IMR-90 (cell line): Measurements from ENCODE around the gene ST7. TPM values are rescaled to one million over a fixed set of nuclear protein-coding genes. Genes with fewer than 3 reads are reported as not detected.
A peak's percentile ranks its signal among the peaks of the same experiment; 100 is the strongest.

Experiments
- ATAC-seq: fragments of 200-7000 bp; cut with Tn5 transposase; 2 replicates; pipeline ENCODE4 v1.9.1; 2020; ENCODE audit warnings: low read depth, mild to moderate bottlenecking, moderate library complexity
- BruUV-seq: library from RNA; stranded (reverse); fragments of 400-500 nt; replicated peaks from 2 replicates; lab custom pipeline; 2021; lab: Mats Ljungman, UMichigan
- CTCF ChIA-PET: fragments of 300-600 bp; formaldehyde crosslinking; extraction: SDS; loops from one replicate; lab custom pipeline; 2021; ENCODE audit warnings: antibody characterized with exemption; lab: Yijun Ruan, JAX
- POLR2A ChIA-PET: fragments of 300-600 bp; sonication (Branson Sonifier 250); formaldehyde crosslinking; loops from one replicate; lab custom pipeline; 2022; ENCODE audit warnings: antibody characterized with exemption; ENCODE audit not compliant: unreplicated experiment; lab: Charles Lee
- DNase-seq: peaks from one replicate; pipeline ENCODE4 v3.0.0; 2013
- H2AFZ ChIP-seq: replicated peaks from 2 replicates; pipeline ENCODE3; 2013; ENCODE audit warnings: low read length, mild to moderate bottlenecking; ENCODE audit not compliant: poor library complexity
- H2AK5ac ChIP-seq: 2 replicates; pipeline ENCODE4 v1.6.1; 2013; ENCODE audit warnings: low read depth, low read length, inconsistent platforms
- H2AK9ac ChIP-seq: replicated peaks from 2 replicates; pipeline ENCODE3; 2013; ENCODE audit warnings: mild to moderate bottlenecking, low read depth, low read length, moderate library complexity; ENCODE audit not compliant: poor library complexity
- H2BK120ac ChIP-seq: 2 replicates; pipeline ENCODE4 v1.6.1; 2013; ENCODE audit warnings: low read depth, low read length, inconsistent platforms
- H2BK15ac ChIP-seq: 3 replicates; pipeline ENCODE4 v1.6.1; 2013; ENCODE audit warnings: low read depth, low read length, inconsistent platforms
- H2BK20ac ChIP-seq: 2 replicates; pipeline ENCODE4 v1.6.1; 2013; ENCODE audit warnings: low read depth, mild to moderate bottlenecking, inconsistent platforms, low read length, moderate library complexity
- H2BK5ac ChIP-seq: 2 replicates; pipeline ENCODE4 v1.6.1; 2013; ENCODE audit warnings: mild to moderate bottlenecking, low read depth, low read length, inconsistent platforms; ENCODE audit not compliant: poor library complexity, severe bottlenecking
- H3K14ac ChIP-seq: replicated peaks from 2 replicates; pipeline ENCODE4 v1.6.1; 2013; ENCODE audit warnings: low read depth, low read length, inconsistent platforms
- H3K18ac ChIP-seq: 2 replicates; pipeline ENCODE4 v1.6.1; 2013; ENCODE audit warnings: low read depth, low read length, control low read depth
- H3K23ac ChIP-seq: 2 replicates; pipeline ENCODE4 v1.6.1; 2013; ENCODE audit warnings: low read depth, low read length, inconsistent platforms
- H3K27ac ChIP-seq: 2 replicates; pipeline ENCODE4 v1.5.1; 2013; ENCODE audit warnings: mild to moderate bottlenecking, control low read depth, low read length; ENCODE audit not compliant: insufficient read depth
- H3K27me3 ChIP-seq: 2 replicates; pipeline ENCODE4 v1.6.1; 2013; ENCODE audit warnings: low read length; ENCODE audit not compliant: control insufficient read depth, insufficient read depth
- H3K36me3 ChIP-seq: 2 replicates; pipeline ENCODE4 v1.6.1; 2013; ENCODE audit warnings: low read length, mixed read lengths; ENCODE audit not compliant: control insufficient read depth, insufficient read depth
- H3K4ac ChIP-seq: 2 replicates; pipeline ENCODE4 v1.6.1; 2013; ENCODE audit warnings: low read depth, low read length, inconsistent platforms
- H3K4me1 ChIP-seq: 2 replicates; pipeline ENCODE4 v1.6.1; 2013; ENCODE audit warnings: low read length, mixed read lengths; ENCODE audit not compliant: control insufficient read depth, insufficient read depth
- H3K4me2 ChIP-seq: 2 replicates; pipeline ENCODE4 v1.6.1; 2013; ENCODE audit warnings: low read depth, mild to moderate bottlenecking, control low read depth, low read length, moderate library complexity
- H3K4me3 ChIP-seq: 2 replicates; pipeline ENCODE4 v1.5.1; 2013; ENCODE audit warnings: low read depth, mild to moderate bottlenecking, control low read depth, low read length, moderate library complexity; ENCODE audit not compliant: insufficient read depth
- H3K56ac ChIP-seq: 2 replicates; pipeline ENCODE4 v1.6.1; 2013; ENCODE audit warnings: low read length, inconsistent platforms; ENCODE audit not compliant: insufficient read depth; ENCODE audit errors: extremely low read depth
- H3K79me1 ChIP-seq, 2 experiments: 2 replicates each; pipeline ENCODE4 v1.6.1; 2013; ENCODE audit warnings: low read length in 2 of 2, inconsistent platforms in 1 of 2, low read depth in 1 of 2
- H3K9ac ChIP-seq: 2 replicates; pipeline ENCODE4 v1.6.1; 2013; ENCODE audit warnings: low read depth, low read length, control low read depth
- H3K9me1 ChIP-seq: 2 replicates; pipeline ENCODE4 v1.6.1; 2013; ENCODE audit warnings: low read length, inconsistent platforms; ENCODE audit not compliant: insufficient read depth
- H3K9me3 ChIP-seq: 2 replicates; pipeline ENCODE4 v1.6.1; 2013; ENCODE audit warnings: low read length; ENCODE audit not compliant: control insufficient read depth, insufficient read depth
- H4K20me1 ChIP-seq: 2 replicates; pipeline ENCODE4 v1.6.1; 2013; ENCODE audit warnings: low read length, inconsistent platforms; ENCODE audit not compliant: insufficient read depth
- H4K5ac ChIP-seq: 2 replicates; pipeline ENCODE4 v1.6.1; 2013; ENCODE audit warnings: mild to moderate bottlenecking, low read depth, low read length, control low read depth
- H4K8ac ChIP-seq, 2 experiments: 2 replicates each; pipeline ENCODE4 v1.6.1; 2013; ENCODE audit warnings: low read depth in 2 of 2, low read length in 2 of 2, control low read depth in 1 of 2, inconsistent platforms in 1 of 2
- H4K91ac ChIP-seq: 2 replicates; pipeline ENCODE4 v1.6.1; 2013; ENCODE audit warnings: low read depth, low read length, inconsistent platforms; ENCODE audit not compliant: insufficient read depth
- BHLHE40 ChIP-seq: fragments of 150-350 bp; IDR thresholded peaks from 2 replicates; pipeline ENCODE4 v1.6.1; 2016; ENCODE audit warnings: mild to moderate bottlenecking, low read depth, low read length
- CEBPB ChIP-seq: IDR thresholded peaks from 2 replicates; pipeline ENCODE4 v1.6.1; 2012; ENCODE audit warnings: low read depth, low read length, improper control_type of control experiment
- WGBS, 2 experiments: methylation state at CpG; one replicate each; pipeline versions ENCODE4 v1.1.5 to v1.1.7; 2013; ENCODE audit warnings: missing lambda C conversion rate in 2 of 2; ENCODE audit not compliant: insufficient read length in 1 of 2; ENCODE audit errors: extremely low coverage in 2 of 2; 5-methylcytosine and 5-hydroxymethylcytosine counted together
- dilution Hi-C: fragments of 300-500 bp; cut with HindIII; formaldehyde crosslinking; loops from one replicate; pipeline ENCODE4 v1.14.3; 2018; ENCODE audit warnings: low sequenced_read_pairs; ENCODE audit not compliant: unreplicated experiment
- in situ Hi-C: fragments of 300-500 bp; cut with MboI; formaldehyde crosslinking; loops from 3 replicates; pipeline ENCODE4 v1.14.3; 2019; ENCODE audit warnings: low sequenced_read_pairs, inconsistent platforms, mixed read lengths
- intact Hi-C: fragments of 100-400 bp; cut with micrococcal nuclease; formaldehyde crosslinking; loops from 2 replicates; pipeline ENCODE4 v1.10.0; 2022
- polyA plus RNA-seq, 3 experiments: library from polyadenylated mRNA; depleted of rRNA; stranded (reverse); fragments of >200 nt; gene quantifications; 2 replicates each; pipeline ENCODE4 v1.2.3, GENCODE V29; 2012; ENCODE audit warnings: low replicate concordance in 1 of 3
- total RNA-seq: library from RNA; depleted of rRNA; stranded (reverse); fragments of >200 nt; gene quantifications from 2 replicates; pipeline ENCODE4 v1.2.3, GENCODE V29; 2012

ST7 gene
- total and polyA plus RNA-seq, 2 of the 4 experiments (the other 2 are of a cell fraction) = 18.6 to 26.0 TPM

DNA sequence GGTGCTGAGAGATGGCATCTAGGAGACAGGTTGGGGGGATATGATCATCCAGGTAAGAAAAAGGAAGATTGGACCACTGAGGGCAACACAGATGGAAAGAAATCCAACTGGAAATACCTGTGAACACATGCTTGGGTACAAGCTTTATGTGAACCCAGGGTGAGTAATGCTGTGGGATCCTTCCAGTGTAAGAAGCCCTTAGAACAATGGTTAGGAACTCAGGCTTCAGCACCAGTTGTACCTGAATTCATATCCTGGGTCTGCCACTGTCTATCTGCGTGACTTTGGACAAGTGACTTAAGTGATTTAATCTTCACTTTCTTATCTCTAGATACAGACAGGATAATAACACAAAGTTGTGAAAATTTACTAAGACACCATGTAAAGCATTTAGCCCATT lies 131.0 kb downstream of the ST7 start:
- intact Hi-C loops (no loop called here), in situ Hi-C loops (no loop called here), dilution Hi-C loops (no loop called here)
- Histone ChIP-seq H3K27ac (no peak overlapping the region), H3K79me1 (peaks cover 21 to 25% of the 10 kb centered on the region in 2 experiments), H3K36me3 (no peaks in the 10 kb centered on the region), H3K9me3 (no peaks in the 10 kb centered on the region), H2BK5ac (no peak overlapping the region), H2BK15ac (no peak overlapping the region), H4K91ac (no peak overlapping the region), H3K56ac (no peak overlapping the region), H3K4me1 (peaks cover 5% of the 10 kb centered on the region; the same call in 1 of the 2 replicates), H2BK20ac (no peak overlapping the region), H4K8ac (no peak overlapping the region), H3K23ac (peak overlapping the region; percentile 52), H3K4ac (no peak overlapping the region), H3K18ac (no peak overlapping the region), H2AK5ac (no peak overlapping the region), H3K9ac (no peak overlapping the region), H2AFZ (no peak overlapping the region), H2AK9ac (no peak overlapping the region), H2BK120ac (no peak overlapping the region), H4K5ac (no peak overlapping the region), H3K9me1 (0 out of 2 replicates have a peak, but pooled peaks cover 5% of the 10 kb centered on the region), H3K4me2 (no peak overlapping the region), H3K27me3 (no peaks in the 10 kb centered on the region), H3K14ac (no peak overlapping the region), H3K4me3 (no peak overlapping the region), H4K20me1 (peaks cover 3% of the 10 kb centered on the region; the same call in 1 of the 2 replicates)
- WGBS, 2 experiments = no CpG with 5 or more reads among the region's 1 CpG
- BruUV-seq = no TSS peak
- ChIA-PET POLR2A (no interaction called here), CTCF (no interaction called here)
- no peak for ATAC-seq
- DNase-seq = no peak
- TF ChIP-seq CEBPB (no peak), BHLHE40 (no peak)
